ENCODE results near the gene CDH13. TPM values are rescaled to one million over a fixed set of nuclear protein-coding genes. Genes with fewer than 3 reads are reported as not detected.
A peak's percentile ranks its signal among the peaks of the same experiment; 100 is the strongest.

Gene CDH13
- total RNA-seq, 1 experiment from 2014 or later = 0.56 TPM

- Histone ChIP-seq H3K4me2 (ENCODE audit: low read depth, low read length, poor library complexity, severe bottlenecking) (no peak overlapping the region), H3K4me1 (ENCODE audit: low read length) (no peaks in the 10 kb centered on the region; the same call in 1 of the 2 replicates), H3K36me3 (ENCODE audit: insufficient read depth, low read length) (no peaks in the 10 kb centered on the region), H3K9me3 (ENCODE audit: low read length) (no peaks in the 10 kb centered on the region), H3K79me2 (ENCODE audit: low read length) (no peaks in the 10 kb centered on the region), H4K20me1 (ENCODE audit: insufficient read depth, low read depth, low read length) (no peaks in the 10 kb centered on the region), H3K27ac (ENCODE audit: low read length) (no peak overlapping the region), H3K4me3 (ENCODE audit: low read length) (no peak overlapping the region), H2AFZ (ENCODE audit: low read length) (no peak overlapping the region), H3K27me3 (ENCODE audit: low read length) (no peaks in the 10 kb centered on the region), H3K9ac (ENCODE audit: low read length) (no peak overlapping the region), H3K9me2 (replicated peaks; ENCODE audit: insufficient read depth, low read length) (0 out of 2 replicates have a peak, but pooled peaks cover 2% of the 10 kb centered on the region)
- DNase-seq = no peak
These were observed 1115.5 kb downstream of the CDH13 start for GRCh38 chr16:83742124-83742899.

- Histone ChIP-seq H3K4me3 (ENCODE audit: low read length) (no peak overlapping the region), H2AFZ (ENCODE audit: low read length) (no peak overlapping the region), H3K9me3 (ENCODE audit: low read length) (no peaks in the 10 kb centered on the region), H3K27ac (ENCODE audit: low read length) (no peak overlapping the region), H3K9ac (ENCODE audit: low read length) (no peak overlapping the region), H3K9me2 (replicated peaks; ENCODE audit: insufficient read depth, low read length) (0 out of 2 replicates have a peak, but pooled peaks cover 2% of the 10 kb centered on the region), H3K36me3 (ENCODE audit: insufficient read depth, low read length) (no peaks in the 10 kb centered on the region), H3K27me3 (ENCODE audit: low read length) (no peaks in the 10 kb centered on the region), H3K4me1 (ENCODE audit: low read length) (no peaks in the 10 kb centered on the region; the same call in 1 of the 2 replicates), H3K4me2 (ENCODE audit: low read depth, low read length, poor library complexity, severe bottlenecking) (no peak overlapping the region), H4K20me1 (ENCODE audit: insufficient read depth, low read depth, low read length) (no peaks in the 10 kb centered on the region), H3K79me2 (ENCODE audit: low read length) (no peaks in the 10 kb centered on the region)
- no peak for DNase-seq
These were observed 1116.5 kb downstream of the CDH13 start for GRCh38 chr16:83743241-83743640.

GRCh38 chr16:83743720-83744119, 1117.0 kb downstream of the CDH13 start:
- no peak for DNase-seq
- H3K9me3 ChIP-seq (ENCODE audit: low read length) = no peaks in the 10 kb centered on the region

GRCh38 chr16:83744441-83744981, 1117.7 kb downstream of the CDH13 start:
- H3K4me2 ChIP-seq (ENCODE audit: low read depth, low read length, poor library complexity, severe bottlenecking) = no peak overlapping the region
- H3K79me2 ChIP-seq (ENCODE audit: low read length) = no peaks in the 10 kb centered on the region
- no peak overlapping the region for H3K27ac ChIP-seq (ENCODE audit: low read length)
- peak overlapping the region; percentile 14; the same call in 1 of the 2 replicates for H2AFZ ChIP-seq (ENCODE audit: low read length)
- H3K4me3 ChIP-seq (ENCODE audit: low read length) = no peak overlapping the region
- 0 out of 2 replicates have a peak, but pooled peaks cover 2% of the 10 kb centered on the region for H3K9me2 ChIP-seq (replicated peaks; ENCODE audit: insufficient read depth, low read length)
- DNase-seq = peak; percentile 46
- no peaks in the 10 kb centered on the region for H3K36me3 ChIP-seq (ENCODE audit: insufficient read depth, low read length)
- H3K4me1 ChIP-seq (ENCODE audit: low read length) = no peaks in the 10 kb centered on the region; the same call in 1 of the 2 replicates
- H3K27me3 ChIP-seq (ENCODE audit: low read length) = no peaks in the 10 kb centered on the region
- no peaks in the 10 kb centered on the region for H3K9me3 ChIP-seq (ENCODE audit: low read length)
- H3K9ac ChIP-seq (ENCODE audit: low read length) = no peak overlapping the region
- no peaks in the 10 kb centered on the region for H4K20me1 ChIP-seq (ENCODE audit: insufficient read depth, low read depth, low read length)

More at GRCh38 chr16:83743720-83744119, 1117.0 kb downstream of the CDH13 start:
- no peaks in the 10 kb centered on the region for H3K36me3 ChIP-seq (ENCODE audit: insufficient read depth, low read length)
- H3K9me2 ChIP-seq (replicated peaks; ENCODE audit: insufficient read depth, low read length) = 0 out of 2 replicates have a peak, but pooled peaks cover 2% of the 10 kb centered on the region
- no peaks in the 10 kb centered on the region; the same call in 1 of the 2 replicates for H3K4me1 ChIP-seq (ENCODE audit: low read length)
- no peaks in the 10 kb centered on the region for H4K20me1 ChIP-seq (ENCODE audit: insufficient read depth, low read depth, low read length)
- H3K79me2 ChIP-seq (ENCODE audit: low read length) = no peaks in the 10 kb centered on the region
- no peaks in the 10 kb centered on the region for H3K27me3 ChIP-seq (ENCODE audit: low read length)
- no peak overlapping the region for H3K4me3 ChIP-seq (ENCODE audit: low read length)
- H3K4me2 ChIP-seq (ENCODE audit: low read depth, low read length, poor library complexity, severe bottlenecking) = no peak overlapping the region
- H3K27ac ChIP-seq (ENCODE audit: low read length) = no peak overlapping the region
- no peak overlapping the region for H2AFZ ChIP-seq (ENCODE audit: low read length)
- H3K9ac ChIP-seq (ENCODE audit: low read length) = no peak overlapping the region

GRCh38 chr16:83746611-83747010, 1119.8 kb downstream of the CDH13 start:
- no peaks in the 10 kb centered on the region for H3K79me2 ChIP-seq (ENCODE audit: low read length)
- H3K9me2 ChIP-seq (replicated peaks; ENCODE audit: insufficient read depth, low read length) = 0 out of 2 replicates have a peak, but pooled peaks cover 2% of the 10 kb centered on the region
- no peaks in the 10 kb centered on the region for H3K27me3 ChIP-seq (ENCODE audit: low read length)
- H3K9ac ChIP-seq (ENCODE audit: low read length) = no peak overlapping the region
- H4K20me1 ChIP-seq (ENCODE audit: insufficient read depth, low read depth, low read length) = no peaks in the 10 kb centered on the region
- no peak overlapping the region for H3K4me2 ChIP-seq (ENCODE audit: low read depth, low read length, poor library complexity, severe bottlenecking)
- H2AFZ ChIP-seq (ENCODE audit: low read length) = no peak overlapping the region
- no peaks in the 10 kb centered on the region; the same call in 1 of the 2 replicates for H3K4me1 ChIP-seq (ENCODE audit: low read length)
- no peak overlapping the region for H3K4me3 ChIP-seq (ENCODE audit: low read length)
- DNase-seq = no peak
- no peaks in the 10 kb centered on the region for H3K9me3 ChIP-seq (ENCODE audit: low read length)
- H3K36me3 ChIP-seq (ENCODE audit: insufficient read depth, low read length) = no peaks in the 10 kb centered on the region
- no peak overlapping the region for H3K27ac ChIP-seq (ENCODE audit: low read length)

- H3K36me3 ChIP-seq (ENCODE audit: insufficient read depth, low read length) = no peaks in the 10 kb centered on the region
- H4K20me1 ChIP-seq (ENCODE audit: insufficient read depth, low read depth, low read length) = no peaks in the 10 kb centered on the region
- H3K9ac ChIP-seq (ENCODE audit: low read length) = no peak overlapping the region
- H3K9me3 ChIP-seq (ENCODE audit: low read length) = no peaks in the 10 kb centered on the region
- H3K4me2 ChIP-seq (ENCODE audit: low read depth, low read length, poor library complexity, severe bottlenecking) = no peak overlapping the region
- no peak overlapping the region for H3K4me3 ChIP-seq (ENCODE audit: low read length)
- no peaks in the 10 kb centered on the region for H3K27me3 ChIP-seq (ENCODE audit: low read length)
- H3K27ac ChIP-seq (ENCODE audit: low read length) = no peak overlapping the region
- no peak overlapping the region for H2AFZ ChIP-seq (ENCODE audit: low read length)
- no peaks in the 10 kb centered on the region; the same call in 1 of the 2 replicates for H3K4me1 ChIP-seq (ENCODE audit: low read length)
- H3K9me2 ChIP-seq (replicated peaks; ENCODE audit: insufficient read depth, low read length) = 0 out of 2 replicates have a peak, but pooled peaks cover 2% of the 10 kb centered on the region
- H3K79me2 ChIP-seq (ENCODE audit: low read length) = no peaks in the 10 kb centered on the region
- no peak for DNase-seq
These were observed 1121.2 kb downstream of the CDH13 start for GRCh38 chr16:83747936-83748335.

GRCh38 chr16:83755391-83755790, 1128.6 kb downstream of the CDH13 start:
- Histone ChIP-seq H2AFZ (ENCODE audit: low read length) (no peak overlapping the region), H3K9ac (ENCODE audit: low read length) (no peak overlapping the region), H4K20me1 (ENCODE audit: insufficient read depth, low read depth, low read length) (no peaks in the 10 kb centered on the region), H3K4me2 (ENCODE audit: low read depth, low read length, poor library complexity, severe bottlenecking) (no peak overlapping the region), H3K4me3 (ENCODE audit: low read length) (no peak overlapping the region), H3K27ac (ENCODE audit: low read length) (no peak overlapping the region), H3K27me3 (ENCODE audit: low read length) (no peaks in the 10 kb centered on the region), H3K9me2 (replicated peaks; ENCODE audit: insufficient read depth, low read length) (no peaks in the 10 kb centered on the region), H3K79me2 (ENCODE audit: low read length) (no peaks in the 10 kb centered on the region), H3K9me3 (ENCODE audit: low read length) (no peaks in the 10 kb centered on the region), H3K36me3 (ENCODE audit: insufficient read depth, low read length) (no peaks in the 10 kb centered on the region), H3K4me1 (ENCODE audit: low read length) (no peaks in the 10 kb centered on the region)
- DNase-seq = no peak

GRCh38 chr16:83762141-83762991, 1135.6 kb downstream of the CDH13 start:
- H4K20me1 ChIP-seq (ENCODE audit: insufficient read depth, low read depth, low read length) = no peaks in the 10 kb centered on the region
- no peak overlapping the region for H3K27ac ChIP-seq (ENCODE audit: low read length)
- no peaks in the 10 kb centered on the region for H3K9me2 ChIP-seq (replicated peaks; ENCODE audit: insufficient read depth, low read length)
- no peak overlapping the region for H2AFZ ChIP-seq (ENCODE audit: low read length)
- no peaks in the 10 kb centered on the region for H3K36me3 ChIP-seq (ENCODE audit: insufficient read depth, low read length)
- no peaks in the 10 kb centered on the region for H3K79me2 ChIP-seq (ENCODE audit: low read length)
- no peak overlapping the region for H3K9ac ChIP-seq (ENCODE audit: low read length)
- no peaks in the 10 kb centered on the region for H3K4me1 ChIP-seq (ENCODE audit: low read length)
- H3K27me3 ChIP-seq (ENCODE audit: low read length) = no peaks in the 10 kb centered on the region
- no peak overlapping the region for H3K4me2 ChIP-seq (ENCODE audit: low read depth, low read length, poor library complexity, severe bottlenecking)
- H3K9me3 ChIP-seq (ENCODE audit: low read length) = no peaks in the 10 kb centered on the region
- no peak overlapping the region for H3K4me3 ChIP-seq (ENCODE audit: low read length)
- no peak for DNase-seq
